Mesenchymal stem cell (in vitro differentiated cells and primary cell): ENCODE data around the gene CKAP2L.
"Not testable (repeated sequence)": the region's sequence is repeated elsewhere in the genome, so short reads cannot be mapped to it uniquely, and the experiment has no call there.

Source experiments
- DNase-seq: peaks from one replicate; pipeline ENCODE4 v3.0.0-alpha.2; 2013
- H2AFZ ChIP-seq: one replicate; pipeline ENCODE4 v1.6.1; 2013; ENCODE audit warnings: low read depth, mild to moderate bottlenecking, control low read depth, inconsistent platforms, low read length, moderate library complexity
- H2AK5ac ChIP-seq: 2 replicates; pipeline ENCODE4 v1.6.1; 2013; ENCODE audit warnings: low read length, moderate library complexity, mild to moderate bottlenecking, inconsistent platforms; ENCODE audit not compliant: severe bottlenecking
- H2BK120ac ChIP-seq: one replicate; pipeline ENCODE4 v1.6.1; 2013; ENCODE audit warnings: low read depth, mild to moderate bottlenecking, inconsistent platforms, low read length, moderate library complexity
- H2BK12ac ChIP-seq, 2 experiments: one replicate each; pipeline ENCODE4 v1.6.1; 2013; ENCODE audit warnings: inconsistent platforms in 2 of 2, low read length in 2 of 2, mild to moderate bottlenecking in 2 of 2, moderate library complexity in 2 of 2, control low read depth in 1 of 2
- H2BK15ac ChIP-seq: one replicate; pipeline ENCODE4 v1.6.1; 2013; ENCODE audit warnings: mild to moderate bottlenecking, low read depth, inconsistent platforms; ENCODE audit not compliant: poor library complexity, severe bottlenecking
- H2BK5ac ChIP-seq: 2 replicates; pipeline ENCODE4 v1.6.1; 2013; ENCODE audit warnings: low read depth, mild to moderate bottlenecking, low read length, control low read depth, inconsistent platforms; ENCODE audit not compliant: poor library complexity, severe bottlenecking
- H3K14ac ChIP-seq, 2 experiments: one replicate each; pipeline ENCODE4 v1.6.1; 2013; ENCODE audit warnings: inconsistent platforms in 2 of 2, low read length in 2 of 2, control low read depth in 1 of 2, mild to moderate bottlenecking in 1 of 2, moderate library complexity in 1 of 2
- H3K18ac ChIP-seq, 2 experiments: one replicate each; pipeline ENCODE4 v1.6.1; 2013; ENCODE audit warnings: inconsistent platforms in 2 of 2, low read length in 2 of 2, control low read depth in 1 of 2, low read depth in 1 of 2, mild to moderate bottlenecking in 1 of 2
- H3K23ac ChIP-seq, 2 experiments: one replicate each; pipeline ENCODE4 v1.6.1; 2013; ENCODE audit warnings: inconsistent platforms in 2 of 2, low read length in 2 of 2, mild to moderate bottlenecking in 2 of 2, moderate library complexity in 2 of 2, control low read depth in 1 of 2
- H3K27ac ChIP-seq: 2 replicates; pipeline ENCODE4 v1.5.1; 2013; ENCODE audit warnings: mild to moderate bottlenecking, moderate library complexity, low read length, control low read depth, inconsistent platforms; ENCODE audit not compliant: poor library complexity, severe bottlenecking
- H3K27me3 ChIP-seq, 2 experiments: 2 replicates each; pipeline versions ENCODE4 v1.6.1 to v1.7.0; 2013; ENCODE audit warnings: low read length in 2 of 2, mild to moderate bottlenecking in 2 of 2, moderate library complexity in 2 of 2, control low read depth in 1 of 2, inconsistent platforms in 1 of 2; ENCODE audit not compliant: control insufficient read depth in 1 of 2, insufficient read depth in 1 of 2
- H3K36me3 ChIP-seq, 2 experiments: 2 replicates each; pipeline versions ENCODE4 v1.6.1 to v1.7.0; 2013; ENCODE audit warnings: low read length in 2 of 2, control low read depth in 1 of 2, inconsistent platforms in 1 of 2, low read depth in 1 of 2, mild to moderate bottlenecking in 1 of 2; ENCODE audit not compliant: insufficient read depth in 2 of 2, control insufficient read depth in 1 of 2
- H3K4ac ChIP-seq, 2 experiments: one replicate each; pipeline ENCODE4 v1.6.1; 2013; ENCODE audit warnings: inconsistent platforms in 2 of 2, low read length in 2 of 2, mild to moderate bottlenecking in 2 of 2, moderate library complexity in 2 of 2, control low read depth in 1 of 2, low read depth in 1 of 2
- H3K4me1 ChIP-seq: 2 replicates; pipeline ENCODE4 v1.6.1; 2013; ENCODE audit warnings: low read depth, low read length, control low read depth; ENCODE audit not compliant: control insufficient read depth, insufficient read depth
- H3K4me2 ChIP-seq: 2 replicates; pipeline ENCODE4 v1.6.1; 2013; ENCODE audit warnings: low read length, mild to moderate bottlenecking, inconsistent platforms; ENCODE audit not compliant: poor library complexity, severe bottlenecking
- H3K4me3 ChIP-seq, 2 experiments: 2 replicates each; pipeline versions ENCODE4 v1.5.1 to v1.7.0; 2013; ENCODE audit warnings: low read length in 2 of 2, mild to moderate bottlenecking in 2 of 2, control low read depth in 1 of 2, low read depth in 1 of 2; ENCODE audit not compliant: insufficient read depth in 1 of 2
- H3K79me1 ChIP-seq: replicated peaks from 2 replicates; pipeline ENCODE4 v1.6.1; 2013; ENCODE audit warnings: mild to moderate bottlenecking, control low read depth, low read length, inconsistent platforms; ENCODE audit not compliant: poor library complexity, severe bottlenecking
- H3K9ac ChIP-seq: 2 replicates; pipeline ENCODE4 v1.7.0; 2013; ENCODE audit warnings: mild to moderate bottlenecking, low read length, moderate library complexity
- H3K9me3 ChIP-seq: 2 replicates; pipeline ENCODE4 v1.7.0; 2013; ENCODE audit warnings: mild to moderate bottlenecking, low read length; ENCODE audit not compliant: control insufficient read depth
- H4K8ac ChIP-seq: one replicate; pipeline ENCODE4 v1.6.1; 2013; ENCODE audit warnings: inconsistent platforms, mild to moderate bottlenecking, low read length, moderate library complexity
- H4K91ac ChIP-seq: one replicate; pipeline ENCODE4 v1.6.1; 2013; ENCODE audit warnings: mild to moderate bottlenecking, low read length, inconsistent platforms
- WGBS: methylation state at CpG from one replicate; pipeline ENCODE4 v1.1.7; 2013; ENCODE audit warnings: mixed read lengths; 5-methylcytosine and 5-hydroxymethylcytosine counted together

The CKAP2L gene

DNA sequence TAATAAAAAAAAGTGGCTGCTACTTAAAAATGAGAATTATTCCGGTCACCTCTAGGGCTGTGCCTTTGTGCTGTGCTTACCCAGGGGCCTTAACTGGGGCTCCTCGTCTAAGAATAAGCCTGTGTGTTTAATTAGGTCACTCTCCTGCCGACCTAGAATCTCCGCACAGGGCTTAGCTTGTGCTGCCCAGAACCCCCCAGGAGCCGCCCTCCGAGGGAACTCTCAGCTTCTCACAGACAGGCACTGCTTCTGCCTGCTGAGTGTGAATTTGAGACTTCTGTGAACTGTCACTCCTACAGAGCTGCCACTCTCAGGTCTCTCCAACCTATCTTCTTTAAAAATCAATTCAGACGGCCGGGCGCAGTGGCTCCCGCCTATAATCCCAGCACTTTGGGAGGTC is 55.4 kb downstream of the CKAP2L start:
- H3K4ac ChIP-seq = no peak overlapping the region
- no peak overlapping the region for H3K18ac ChIP-seq
- no peak overlapping the region for H2BK12ac ChIP-seq
- H2BK15ac ChIP-seq = no peak overlapping the region
- no peaks in the 10 kb centered on the region for H3K4me1 ChIP-seq
- H2AK5ac ChIP-seq = no peak overlapping the region
- no peaks in the 10 kb centered on the region for H3K79me1 ChIP-seq
- DNase-seq = no peak
- H3K4me2 ChIP-seq = no peak overlapping the region
- H2BK120ac ChIP-seq = no peak overlapping the region
- 77% methylated on average over 10 of the region's 10 CpGs for WGBS
- H3K36me3 ChIP-seq = no peaks in the 10 kb centered on the region
- H3K14ac ChIP-seq = no peak overlapping the region
- no peak overlapping the region for H4K8ac ChIP-seq
- no peak overlapping the region for H2BK5ac ChIP-seq
- H3K9me3 ChIP-seq = no peaks in the 10 kb centered on the region
- H3K27ac ChIP-seq = no peak overlapping the region
- H3K27me3 ChIP-seq = peaks cover 0 to 9% of the 10 kb centered on the region in 2 experiments
- H2AFZ ChIP-seq = no peak overlapping the region
- no peak overlapping the region for H3K9ac ChIP-seq
- no peak overlapping the region for H4K91ac ChIP-seq
- no peak overlapping the region for H3K23ac ChIP-seq
- H3K4me3 ChIP-seq = no peak overlapping the region

DNA sequence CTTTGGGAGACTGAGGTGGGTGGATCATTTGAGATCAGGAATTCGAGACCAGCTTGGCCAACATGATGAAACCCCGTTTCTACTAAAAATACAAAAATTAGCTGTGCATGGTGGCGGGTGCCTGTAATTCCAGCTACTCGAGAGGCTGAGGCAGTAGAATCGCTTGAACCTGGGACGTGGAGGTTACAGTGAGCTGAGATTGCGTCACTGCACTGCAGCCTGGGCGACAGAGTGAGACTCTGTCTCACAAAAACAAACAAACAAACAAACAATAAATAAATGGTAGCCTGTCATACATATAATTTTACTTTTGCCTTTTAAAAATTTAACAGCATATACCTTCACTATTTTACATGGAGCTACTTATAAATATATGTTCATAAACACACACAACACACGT is 57.5 kb downstream of the CKAP2L start:
- H2BK120ac ChIP-seq, H3K27me3 ChIP-seq, H3K18ac ChIP-seq, H3K9me3 ChIP-seq, H2BK15ac ChIP-seq, H3K36me3 ChIP-seq, H2AFZ ChIP-seq, H3K4me3 ChIP-seq, H2AK5ac ChIP-seq, DNase-seq, H4K91ac ChIP-seq, H3K27ac ChIP-seq, H4K8ac ChIP-seq, H2BK5ac ChIP-seq, H3K23ac ChIP-seq, H3K9ac ChIP-seq, H3K4me1 ChIP-seq, H3K4ac ChIP-seq, H3K4me2 ChIP-seq, H2BK12ac ChIP-seq, H3K79me1 ChIP-seq, H3K14ac ChIP-seq: not testable (repeated sequence)
- WGBS = 95% methylated on average over 7 of the region's 9 CpGs

DNA sequence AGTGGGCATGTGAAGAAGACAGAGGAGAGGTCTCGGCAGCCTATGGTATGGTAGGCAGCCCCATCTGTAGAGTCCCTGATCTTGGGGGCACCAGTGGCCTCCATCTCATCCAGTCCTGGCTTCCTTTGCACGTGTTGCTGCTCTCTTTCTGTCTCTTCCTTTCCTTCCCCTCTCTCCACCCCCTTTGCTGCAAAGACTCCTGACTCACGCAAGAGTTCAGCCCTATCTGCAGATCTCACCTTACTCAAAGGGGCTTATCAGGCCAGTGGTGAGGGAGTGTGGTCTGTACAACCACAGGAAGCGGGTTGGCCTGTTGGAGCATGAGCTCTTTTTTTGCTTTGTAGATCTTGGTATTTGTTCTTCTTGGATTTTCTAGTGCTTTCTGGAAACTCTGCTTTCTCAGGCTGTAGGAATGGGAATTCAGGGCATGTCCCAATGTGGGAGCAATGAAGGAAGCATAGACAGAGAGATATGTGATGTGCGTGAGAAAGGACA is 58.2 kb downstream of the CKAP2L start:
- H3K4me3 ChIP-seq = no peak overlapping the region
- H3K9me3 ChIP-seq = no peaks in the 10 kb centered on the region
- H3K23ac ChIP-seq = no peak overlapping the region
- H3K4me2 ChIP-seq = no peak overlapping the region
- H2BK5ac ChIP-seq = no peak overlapping the region
- no peak overlapping the region for H2AFZ ChIP-seq
- no peaks in the 10 kb centered on the region for H3K36me3 ChIP-seq
- H3K27me3 ChIP-seq = peaks cover 0 to 9% of the 10 kb centered on the region in 2 experiments
- no peak overlapping the region for H2AK5ac ChIP-seq
- no peak overlapping the region for H2BK12ac ChIP-seq
- H3K27ac ChIP-seq = no peak overlapping the region
- no peak overlapping the region for H4K8ac ChIP-seq
- H2BK120ac ChIP-seq = no peak overlapping the region
- H3K4ac ChIP-seq = no peak overlapping the region
- no peak overlapping the region for H3K14ac ChIP-seq
- 50% methylated on average over 1 of the region's 5 CpGs for WGBS
- H2BK15ac ChIP-seq = no peak overlapping the region
- no peak overlapping the region for H3K18ac ChIP-seq
- H3K4me1 ChIP-seq = no peaks in the 10 kb centered on the region
- no peak overlapping the region for H3K9ac ChIP-seq
- no peak overlapping the region for H4K91ac ChIP-seq
- DNase-seq = peak; percentile 58
- no peaks in the 10 kb centered on the region for H3K79me1 ChIP-seq

DNA sequence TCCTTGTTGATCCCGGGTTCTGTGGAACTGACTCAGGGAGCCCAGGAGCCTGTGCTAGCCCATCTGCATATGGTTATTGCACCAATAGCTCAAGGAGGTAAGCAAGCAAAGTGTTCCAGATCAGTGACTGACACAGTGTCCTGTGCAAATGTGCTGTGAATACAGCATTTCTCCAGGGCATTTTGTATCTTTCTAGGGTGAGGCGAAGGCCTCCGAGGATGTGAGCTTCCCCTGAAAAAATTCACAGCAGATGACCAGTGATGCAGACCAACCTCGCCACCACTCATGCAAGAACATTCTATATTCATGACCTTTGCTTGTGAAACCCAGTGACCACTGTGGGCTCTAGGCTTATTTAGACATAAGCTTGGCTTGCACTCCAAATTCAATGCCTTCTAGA is 58.8 kb downstream of the CKAP2L start:
- no peak overlapping the region for H2AFZ ChIP-seq
- no peak overlapping the region for H2BK120ac ChIP-seq
- no peak overlapping the region for H2BK5ac ChIP-seq
- H3K79me1 ChIP-seq = no peaks in the 10 kb centered on the region
- no peaks in the 10 kb centered on the region for H3K9me3 ChIP-seq
- no peak overlapping the region for H3K27ac ChIP-seq
- H2BK15ac ChIP-seq = no peak overlapping the region
- H3K4ac ChIP-seq = no peak overlapping the region
- no peak overlapping the region for H3K23ac ChIP-seq
- no peak overlapping the region for H4K8ac ChIP-seq
- 99% methylated on average over 4 of the region's 4 CpGs for WGBS
- no peak overlapping the region for H3K18ac ChIP-seq
- H2BK12ac ChIP-seq = no peak overlapping the region
- H2AK5ac ChIP-seq = no peak overlapping the region
- H3K14ac ChIP-seq = no peak overlapping the region
- H3K9ac ChIP-seq = no peak overlapping the region
- no peaks in the 10 kb centered on the region for H3K36me3 ChIP-seq
- no peak overlapping the region for H3K4me2 ChIP-seq
- peaks cover 0 to 9% of the 10 kb centered on the region in 2 experiments for H3K27me3 ChIP-seq
- DNase-seq = no peak
- H4K91ac ChIP-seq = no peak overlapping the region
- no peaks in the 10 kb centered on the region for H3K4me1 ChIP-seq
- no peak overlapping the region for H3K4me3 ChIP-seq
